NCI-H2029 treated with DMSO at 0.1 percent for 48 hours (cell line): ENCODE results near the gene ATP6V1A.

Source experiments
- DNase-seq: peaks from one replicate; lab custom pipeline; 2025; lab: John Stamatoyannopoulos, UW

ATP6V1A gene

GRCh38 chr3:113746548-113747282, at the start of gene ATP6V1A:
ATP6V1A (plus strand) TSS chr3:113747035; CDS start chr3:113778754, 31,719 bp downstream.
- DNase-seq: peak; percentile 88

- DNase-seq: no peak
These were observed 49.2 kb upstream of the ATP6V1A start for GRCh38 chr3:113697500-113698090.

- no peak for DNase-seq
These were observed 48.6 kb upstream of the ATP6V1A start for GRCh38 chr3:113698213-113698742.

- DNase-seq: no peak
These were observed 47.9 kb upstream of the ATP6V1A start for GRCh38 chr3:113698956-113699355.

GRCh38 chr3:113707835-113708234, 39.0 kb upstream of the ATP6V1A start:
- no peak for DNase-seq

- DNase-seq: no peak
These were observed 34.7 kb upstream of the ATP6V1A start for GRCh38 chr3:113712129-113712528.

- DNase-seq: no peak
These were observed 32.1 kb upstream of the ATP6V1A start for GRCh38 chr3:113714702-113715101.

GRCh38 chr3:113717308-113717707, 29.5 kb upstream of the ATP6V1A start:
- DNase-seq: no peak

- DNase-seq: no peak
These were observed 29.0 kb upstream of the ATP6V1A start for GRCh38 chr3:113717818-113718217.

GRCh38 chr3:113719294-113719693, 27.5 kb upstream of the ATP6V1A start:
- DNase-seq: no peak

- no peak for DNase-seq
These were observed 27.1 kb upstream of the ATP6V1A start for GRCh38 chr3:113719758-113720157.

GRCh38 chr3:113721636-113722035, 25.2 kb upstream of the ATP6V1A start:
- DNase-seq: no peak

GRCh38 chr3:113728661-113729060, 18.2 kb upstream of the ATP6V1A start:
- DNase-seq: no peak

- DNase-seq: no peak
These were observed 16.3 kb upstream of the ATP6V1A start for GRCh38 chr3:113730550-113730949.

GRCh38 chr3:113731694-113732093, 15.1 kb upstream of the ATP6V1A start:
- DNase-seq: no peak

GRCh38 chr3:113736548-113737089, 10.2 kb upstream of the ATP6V1A start:
- peak; percentile 21 for DNase-seq

GRCh38 chr3:113741086-113741485, 5.7 kb upstream of the ATP6V1A start:
- DNase-seq: no peak

GRCh38 chr3:113741620-113742019, 5.2 kb upstream of the ATP6V1A start:
- DNase-seq: no peak

GRCh38 chr3:113743006-113743630, 3.7 kb upstream of the ATP6V1A start:
- DNase-seq: no peak

- peak; percentile 80 for DNase-seq
These were observed 1.7 kb upstream of the ATP6V1A start for GRCh38 chr3:113744941-113745755.

- peak; percentile 80 for DNase-seq
These were observed 883 bp upstream of the ATP6V1A start, which contains the start of gene NAA50 for GRCh38 chr3:113745756-113746547. NAA50 (minus strand) TSS chr3:113746249; CDS start chr3:113745949, 300 bp downstream.
